Choroid plexus epithelial cell (primary cell): ENCODE data around the gene EIF5A2.
"Not testable (repeated sequence)": the region's sequence is repeated elsewhere in the genome, so short reads cannot be mapped to it uniquely, and the experiment has no call there.

Experiments used
- DNase-seq: peaks from one replicate; pipeline ENCODE4 v3.0.0-alpha.2; 2010; ENCODE audit warnings: low read depth
- H3K4me3 ChIP-seq: 2 replicates; pipeline ENCODE4 v1.5.1; 2011; ENCODE audit warnings: low read depth, mild to moderate bottlenecking, control low read depth, low read length, moderate library complexity
- CTCF ChIP-seq: conservative IDR thresholded peaks from 2 replicates; pipeline ENCODE4 v1.5.1; 2011; ENCODE audit warnings: low read depth, mild to moderate bottlenecking, control low read depth, inconsistent platforms, low read length, moderate library complexity

The EIF5A2 gene

GRCh38 chr3:170897978-170898377 lies 10.5 kb downstream of the EIF5A2 start:
- no peak for DNase-seq
- H3K4me3 ChIP-seq, result no peak overlapping the region
- TF ChIP-seq CTCF, result no peak

DNA sequence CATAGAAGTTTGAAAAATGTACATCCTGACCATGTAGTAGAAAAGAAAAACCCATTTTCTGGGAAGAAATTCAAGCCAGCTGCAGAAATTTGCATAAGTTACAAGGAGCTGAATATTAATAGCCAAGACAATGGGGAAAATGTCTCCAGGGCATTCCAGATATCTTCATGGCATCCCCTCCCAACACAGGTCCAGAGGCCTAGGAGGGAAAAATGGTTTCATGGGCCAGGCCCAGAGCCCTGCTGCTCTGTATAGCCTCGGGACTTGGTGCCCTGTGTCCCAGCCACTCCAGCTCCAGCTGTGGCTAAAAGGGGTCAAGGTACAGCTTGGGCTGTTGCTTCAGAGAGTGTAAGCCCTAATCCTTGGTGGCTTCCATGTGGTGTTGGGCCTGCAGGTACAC lies 11.2 kb downstream of the EIF5A2 start:
- not testable (repeated sequence) for H3K4me3 ChIP-seq, DNase-seq

GRCh38 chr3:170896781-170897180 lies 11.7 kb downstream of the EIF5A2 start:
- DNase-seq, result no peak
- no peak for TF ChIP-seq CTCF
- no peak overlapping the region for H3K4me3 ChIP-seq

GRCh38 chr3:170896333-170896732 lies 12.1 kb downstream of the EIF5A2 start:
- H3K4me3 ChIP-seq, DNase-seq: not testable (repeated sequence)

- H3K4me3 ChIP-seq, result no peak overlapping the region
- DNase-seq, result no peak
- no peak for TF ChIP-seq CTCF
These were observed 14.5 kb downstream of the EIF5A2 start for GRCh38 chr3:170893895-170894294.

DNA sequence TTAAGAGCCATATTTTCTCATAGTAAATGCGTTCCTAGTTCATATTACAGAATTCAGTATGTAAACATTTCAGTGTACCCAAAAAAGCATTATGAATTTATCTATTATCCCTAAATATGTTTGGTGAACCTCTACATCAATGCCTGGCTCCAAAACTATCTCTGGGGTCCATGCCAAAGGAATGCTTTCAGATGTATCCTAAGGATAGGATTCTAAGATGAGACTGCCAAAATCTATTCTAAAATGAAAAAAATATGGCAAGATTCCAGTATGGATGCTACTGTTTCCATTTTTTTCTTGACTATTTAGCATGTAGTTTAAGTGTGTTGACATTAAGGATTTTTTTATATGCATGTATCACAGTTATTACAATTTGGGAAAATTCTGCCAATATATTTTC lies 18.8 kb downstream of the EIF5A2 start:
- DNase-seq, result no peak

DNA sequence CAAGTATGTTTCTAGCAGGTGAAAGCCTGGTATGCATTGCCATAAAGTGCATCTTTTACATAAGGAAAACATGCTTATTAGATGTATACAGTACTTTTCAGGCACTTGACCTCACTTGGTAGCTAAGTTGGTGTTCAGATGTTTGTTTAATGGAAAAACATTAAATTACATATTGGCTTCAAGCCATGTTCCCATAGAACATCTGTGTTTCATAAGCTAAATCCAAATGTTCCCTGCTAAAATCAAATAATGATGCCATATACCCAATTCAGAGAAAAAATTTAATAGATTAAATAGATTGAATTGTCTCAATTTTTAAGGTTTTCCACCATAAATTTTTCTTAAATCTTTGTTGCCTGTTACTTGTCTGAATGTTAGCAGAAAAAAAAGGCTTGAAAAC lies 19.3 kb downstream of the EIF5A2 start:
- no peak overlapping the region for H3K4me3 ChIP-seq
- no peak for DNase-seq

More for the DNA sequence above, 18.8 kb downstream of the EIF5A2 start:
- no peak for TF ChIP-seq CTCF
- no peak overlapping the region for H3K4me3 ChIP-seq

GRCh38 chr3:170884109-170884930 lies 24.1 kb downstream of the EIF5A2 start:
- not testable (repeated sequence) for DNase-seq, H3K4me3 ChIP-seq

More for the DNA sequence above, 19.3 kb downstream of the EIF5A2 start:
- no peak for TF ChIP-seq CTCF

DNA sequence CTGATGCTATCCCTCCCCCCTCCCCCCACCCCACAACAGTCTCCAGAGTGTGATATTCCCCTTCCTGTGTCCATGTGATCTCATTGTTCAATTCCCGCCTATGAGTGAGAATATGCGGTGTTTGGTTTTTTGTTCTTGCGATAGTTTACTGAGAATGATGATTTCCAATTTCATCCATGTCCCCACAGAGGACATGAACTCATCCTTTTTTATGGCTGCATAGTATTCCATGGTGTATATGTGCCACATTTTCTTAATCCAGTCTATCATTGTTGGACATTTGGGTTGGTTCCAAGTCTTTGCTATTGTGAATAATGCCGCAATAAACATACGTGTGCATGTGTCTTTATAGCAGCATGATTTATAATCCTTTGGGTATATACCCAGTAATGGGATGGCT lies 29.7 kb downstream of the EIF5A2 start:
- not testable (repeated sequence) for DNase-seq, H3K4me3 ChIP-seq

DNA sequence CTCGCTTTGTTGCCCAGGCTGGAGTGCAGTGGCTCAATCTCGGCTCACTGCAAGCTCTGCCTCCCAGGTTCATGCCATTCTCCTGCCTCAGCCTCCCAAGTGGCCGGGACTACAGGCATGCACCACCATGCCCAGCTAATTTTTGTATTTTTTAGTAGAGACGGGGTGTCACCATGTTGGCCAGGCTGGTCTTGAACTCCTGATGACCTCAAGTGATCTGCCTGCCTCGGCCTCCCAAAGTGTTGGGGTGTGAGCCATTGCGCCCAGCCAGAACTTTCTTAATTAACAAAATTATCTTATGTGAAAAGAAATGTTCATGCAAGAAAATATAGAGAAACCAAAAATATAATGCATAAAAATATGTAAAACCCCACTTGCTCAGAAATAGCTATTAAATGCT lies 31.1 kb downstream of the EIF5A2 start:
- not testable (repeated sequence) for DNase-seq, H3K4me3 ChIP-seq
